HG03025 (cell line): Measurements from ENCODE around the gene VSTM2L.

Experiments used
- ATAC-seq: cut with Tn5 transposase; IDR thresholded peaks from one replicate; pipeline ENCODE4 v1.9.1; 2021; ENCODE audit warnings: mild to moderate bottlenecking, moderate library complexity; ENCODE audit not compliant: unreplicated experiment, low FRiP score

Gene VSTM2L

DNA sequence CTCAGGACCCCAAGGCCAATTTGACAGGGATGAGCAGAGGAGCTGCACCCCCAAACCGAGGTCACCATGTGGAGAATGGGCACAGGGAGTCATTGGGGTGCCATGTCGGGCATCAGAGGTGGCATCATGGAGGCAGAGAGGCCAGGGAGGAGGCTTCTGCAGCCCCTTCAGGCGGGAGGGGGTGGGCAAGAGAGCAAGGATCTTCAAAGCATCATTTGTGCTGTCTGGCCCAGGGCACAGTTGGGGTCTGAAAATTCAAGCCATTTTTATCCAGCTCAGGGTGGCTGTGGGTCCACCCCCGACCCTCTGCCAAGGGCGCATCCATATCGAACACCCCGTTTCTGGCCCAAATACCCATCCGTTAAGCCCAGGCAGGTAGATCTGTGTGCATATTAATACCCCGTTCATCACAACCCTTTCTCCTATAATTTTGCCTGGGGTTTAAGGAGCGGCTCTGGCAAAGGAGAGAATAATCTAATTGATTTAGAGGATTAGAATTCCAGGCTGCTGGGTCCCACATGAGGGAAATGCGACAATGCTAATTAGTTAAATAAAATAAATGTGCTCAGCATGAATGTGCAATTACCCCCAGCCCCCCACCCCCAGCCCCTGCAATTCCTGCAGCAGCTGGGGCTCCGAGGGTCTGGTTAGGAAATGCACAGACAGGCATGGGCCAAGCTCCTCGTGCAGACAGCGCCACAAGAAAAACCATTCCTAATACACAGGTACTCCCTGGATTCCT lies 31.9 kb downstream of the VSTM2L start:
- no peak for ATAC-seq

DNA sequence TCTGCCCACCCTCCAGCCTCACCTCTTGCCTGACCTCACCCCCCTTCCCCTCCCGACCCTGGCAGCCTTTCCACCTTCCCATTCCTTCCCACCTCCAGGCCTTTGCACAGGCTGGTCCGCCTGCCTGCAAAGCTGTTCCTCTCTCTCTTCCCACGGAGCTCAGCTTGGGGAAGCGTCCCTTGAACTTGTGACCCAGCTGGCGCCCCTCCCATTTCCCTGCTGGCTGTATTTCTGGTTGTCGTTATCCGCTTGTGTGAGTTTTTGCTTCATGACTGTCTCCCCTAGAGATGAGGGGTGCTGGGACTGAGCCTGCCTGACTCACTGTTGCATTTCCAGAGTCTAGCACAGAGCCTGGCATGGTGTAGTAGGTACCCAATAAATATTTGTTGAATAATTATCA lies 32.5 kb downstream of the VSTM2L start:
- no peak for ATAC-seq

DNA sequence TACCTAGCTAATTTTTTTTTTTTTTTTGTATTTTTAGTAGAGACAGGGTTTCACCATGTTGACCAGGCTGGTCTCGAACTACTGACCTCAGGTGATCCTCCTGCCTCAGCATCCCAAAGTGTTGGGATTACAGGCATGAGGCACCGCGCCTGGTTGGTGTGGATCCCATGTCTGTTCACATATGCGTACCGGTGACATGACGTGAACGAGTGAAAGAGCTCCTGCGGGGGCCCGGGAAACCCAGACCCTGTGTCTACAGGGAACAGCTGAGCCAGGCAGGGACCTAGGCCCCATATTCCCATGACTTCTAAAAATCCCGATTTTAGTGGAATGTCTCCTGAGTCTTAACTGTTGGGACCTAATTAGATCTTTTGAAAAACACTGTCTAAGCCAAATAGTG lies 33.1 kb downstream of the VSTM2L start:
- no peak for ATAC-seq

DNA sequence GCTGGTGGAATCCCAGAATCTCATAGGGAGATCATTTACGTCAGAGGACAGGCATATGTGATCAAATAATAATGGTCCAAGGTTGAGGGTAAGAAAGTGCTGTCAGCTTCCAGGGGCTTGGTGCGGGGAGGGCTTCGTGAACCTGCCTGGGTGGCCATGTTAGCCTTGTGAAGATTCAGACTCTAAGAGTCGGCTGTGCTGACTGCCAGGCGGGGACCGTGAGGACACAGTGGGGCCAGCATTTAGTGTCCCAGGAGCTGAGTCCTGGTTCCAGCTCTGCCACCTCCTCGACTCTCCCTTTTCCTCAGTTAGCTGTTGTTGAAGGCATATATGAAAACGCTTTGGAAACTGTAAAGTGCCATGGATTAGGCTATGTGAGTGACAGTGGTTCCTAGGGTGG lies 33.5 kb downstream of the VSTM2L start:
- no peak for ATAC-seq

DNA sequence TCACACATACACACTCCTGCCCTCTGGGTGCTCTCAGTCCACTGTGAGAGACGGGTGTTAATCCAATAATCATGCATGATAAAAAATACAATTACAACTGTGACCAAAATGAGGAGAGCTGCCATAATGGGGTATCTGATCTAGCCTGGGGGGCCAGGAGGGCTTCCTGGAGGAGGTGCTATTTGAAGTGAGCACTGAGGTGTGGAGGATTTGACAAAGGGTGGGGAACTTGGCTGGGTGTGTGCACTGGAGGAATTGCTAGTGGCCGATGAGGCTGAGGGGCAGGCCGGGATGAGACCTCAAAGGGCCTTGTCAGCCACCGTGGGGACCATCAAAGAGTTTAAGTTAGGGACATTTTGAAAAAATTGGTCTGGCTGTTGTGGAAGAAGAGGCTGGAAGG lies 34.8 kb downstream of the VSTM2L start:
- ATAC-seq, result no peak

DNA sequence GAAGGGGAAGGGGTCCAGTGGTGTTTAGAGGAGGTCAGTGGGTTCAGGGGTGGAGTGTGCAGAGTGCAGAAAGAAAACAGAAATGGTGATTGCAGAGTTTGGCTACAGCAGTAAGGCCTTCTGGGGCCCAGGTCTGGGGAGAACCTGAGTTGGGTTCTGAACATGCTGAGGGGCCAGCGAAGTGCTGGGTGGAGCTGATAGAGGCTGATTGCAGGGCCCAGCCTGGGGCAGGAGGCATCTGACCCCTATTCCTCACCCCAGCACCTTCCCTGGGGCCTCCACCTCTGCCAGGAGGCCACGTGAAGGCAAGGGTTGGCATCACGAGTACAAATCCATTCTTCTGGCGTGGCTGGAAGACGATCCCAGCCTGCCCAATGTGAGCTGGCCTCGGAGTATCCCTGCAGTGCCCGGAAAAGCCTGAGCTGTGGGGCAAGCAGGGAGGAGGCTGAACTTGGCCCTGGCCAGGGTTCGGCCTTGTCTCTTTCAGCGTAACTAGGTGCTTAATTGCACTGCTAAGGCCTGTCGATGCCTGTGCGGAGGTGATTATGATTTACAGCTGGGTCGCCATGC lies 35.3 kb downstream of the VSTM2L start:
- ATAC-seq, result no peak

DNA sequence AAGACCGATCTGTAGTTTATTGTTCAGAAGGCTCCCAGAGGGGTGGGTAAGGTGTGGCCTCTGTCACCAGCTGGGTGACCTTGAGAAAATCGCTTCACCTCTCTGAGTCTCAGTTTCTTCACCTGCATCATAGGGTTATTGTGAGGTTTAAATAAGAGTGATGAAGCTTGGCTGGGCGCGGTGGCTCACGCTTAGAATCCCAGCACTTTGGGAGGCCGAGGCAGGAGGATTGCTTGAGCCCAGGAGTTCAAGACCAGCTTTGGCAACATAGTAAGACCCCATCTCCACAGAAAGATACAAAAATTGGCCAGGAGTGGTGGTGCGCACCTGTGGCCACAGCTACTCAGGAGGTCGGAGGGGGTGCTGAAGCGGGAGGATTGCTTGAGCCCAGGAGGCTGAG lies 36.0 kb downstream of the VSTM2L start:
- no peak for ATAC-seq

DNA sequence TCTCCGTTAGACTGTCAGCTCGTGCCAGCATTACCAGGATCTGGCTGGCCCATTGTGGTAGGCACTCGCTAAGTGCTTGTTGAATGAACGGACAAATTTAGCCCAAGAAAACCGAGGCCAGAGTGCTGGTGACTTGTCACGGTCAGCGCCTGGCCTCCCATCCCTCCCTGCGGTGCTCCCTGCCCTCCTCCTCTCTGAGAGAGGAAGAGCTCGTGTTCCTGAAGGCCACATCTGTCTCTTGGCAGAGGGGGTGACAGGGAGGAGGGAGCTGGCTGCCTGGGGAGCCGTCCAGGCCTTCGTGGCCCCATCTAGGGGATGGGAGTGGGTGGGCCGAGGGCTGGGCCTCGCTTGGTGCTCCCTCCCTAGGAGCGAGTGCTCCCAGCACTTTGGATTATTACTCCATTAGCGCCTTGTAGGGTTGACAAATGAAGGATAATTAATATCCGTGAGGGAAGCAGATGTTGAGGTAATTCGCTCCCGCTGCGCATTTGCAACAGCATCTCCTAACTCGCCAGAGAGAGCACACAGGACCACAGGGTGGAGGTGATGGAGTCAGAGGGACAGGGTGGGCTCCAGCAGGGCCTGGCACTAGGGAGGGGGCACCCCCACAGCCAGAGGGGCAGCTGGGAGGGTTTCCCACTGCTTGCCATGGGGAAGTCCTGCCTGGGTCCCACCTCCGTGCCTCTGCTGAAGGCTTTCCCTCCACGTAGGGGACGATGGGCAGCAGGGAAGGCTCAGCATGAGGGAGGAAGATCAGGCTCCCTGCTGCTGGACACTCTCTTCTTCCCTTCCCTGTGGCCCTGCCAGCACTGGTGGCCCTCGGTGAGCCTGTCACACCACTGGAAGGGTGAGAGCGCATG lies 37.0 kb downstream of the VSTM2L start:
- no peak for ATAC-seq

DNA sequence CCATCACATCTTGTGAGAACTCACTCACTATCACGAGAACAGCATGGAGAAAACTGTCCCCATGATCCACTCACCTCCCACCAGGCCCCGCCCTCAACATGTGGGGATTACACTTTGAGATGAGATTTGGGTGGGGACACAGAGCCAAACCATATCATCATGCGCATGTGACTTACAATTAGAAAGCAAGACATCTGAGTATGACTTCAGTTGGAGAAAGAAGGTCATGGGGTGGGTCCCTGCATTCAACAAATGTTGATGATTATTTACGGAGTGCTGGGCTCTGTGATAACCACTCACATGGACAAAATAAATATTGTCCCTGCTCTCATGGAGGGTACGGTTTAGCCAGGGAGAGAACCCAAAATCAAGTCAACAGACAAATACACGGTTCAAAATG lies 37.9 kb downstream of the VSTM2L start:
- no peak for ATAC-seq

DNA sequence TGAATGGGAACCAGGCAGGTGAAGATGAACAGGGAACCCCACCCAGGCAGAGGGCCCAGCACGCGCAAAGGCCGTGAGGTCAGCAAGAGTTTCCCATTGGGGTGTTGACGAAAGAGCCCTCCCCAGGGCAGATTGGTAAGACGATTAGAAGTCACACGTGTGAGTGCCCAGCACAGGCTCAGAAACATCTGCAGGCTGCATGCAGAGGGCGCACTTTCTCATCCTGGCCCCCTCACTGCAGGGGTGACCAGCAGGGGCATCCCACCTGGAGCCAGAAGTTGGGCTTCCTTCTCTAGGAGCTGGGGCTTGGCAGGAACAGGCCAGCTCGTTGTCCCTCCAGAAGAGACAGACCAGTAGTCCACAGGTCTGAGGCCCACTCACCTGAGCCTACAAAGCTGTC lies 38.4 kb downstream of the VSTM2L start:
- ATAC-seq, result no peak

DNA sequence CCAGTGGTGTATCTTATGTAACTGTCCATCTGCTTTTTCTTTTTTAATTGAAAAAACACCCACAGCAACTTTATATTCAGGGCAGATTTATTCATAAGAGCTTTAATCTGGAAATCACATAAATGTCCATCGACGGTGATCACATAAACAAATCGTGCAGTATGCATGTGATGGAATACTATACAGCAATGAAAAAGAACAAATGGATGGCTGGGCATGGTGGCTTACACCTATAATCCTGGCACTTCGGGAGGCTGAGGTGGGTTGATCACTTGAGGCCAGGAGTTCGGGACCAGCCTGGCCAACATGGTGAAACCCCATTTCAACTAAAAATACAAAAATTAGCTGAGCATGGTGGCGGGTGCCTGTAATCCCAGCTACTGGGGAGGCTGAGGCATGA lies 39.1 kb downstream of the VSTM2L start:
- ATAC-seq, result no peak

DNA sequence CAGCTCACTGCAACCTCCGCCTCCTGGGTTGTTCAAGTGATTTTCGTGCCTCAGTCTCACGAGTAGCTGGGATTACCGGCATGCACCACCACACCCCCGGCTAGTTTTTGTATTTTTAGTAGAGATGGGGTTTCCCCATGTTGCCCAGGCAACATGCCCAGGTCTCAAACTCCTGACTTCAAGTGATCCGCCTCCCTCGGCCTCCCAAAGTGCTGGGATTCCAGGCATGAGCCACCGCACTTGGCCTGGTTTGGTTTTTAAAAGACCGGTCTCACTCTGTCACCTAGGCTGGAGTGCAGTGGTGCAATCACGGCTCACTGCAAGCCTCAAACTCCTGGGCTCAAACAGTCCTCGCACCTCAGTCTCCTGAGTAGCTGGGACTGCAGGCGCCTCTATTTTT lies 40.1 kb downstream of the VSTM2L start:
- ATAC-seq, result no peak

DNA sequence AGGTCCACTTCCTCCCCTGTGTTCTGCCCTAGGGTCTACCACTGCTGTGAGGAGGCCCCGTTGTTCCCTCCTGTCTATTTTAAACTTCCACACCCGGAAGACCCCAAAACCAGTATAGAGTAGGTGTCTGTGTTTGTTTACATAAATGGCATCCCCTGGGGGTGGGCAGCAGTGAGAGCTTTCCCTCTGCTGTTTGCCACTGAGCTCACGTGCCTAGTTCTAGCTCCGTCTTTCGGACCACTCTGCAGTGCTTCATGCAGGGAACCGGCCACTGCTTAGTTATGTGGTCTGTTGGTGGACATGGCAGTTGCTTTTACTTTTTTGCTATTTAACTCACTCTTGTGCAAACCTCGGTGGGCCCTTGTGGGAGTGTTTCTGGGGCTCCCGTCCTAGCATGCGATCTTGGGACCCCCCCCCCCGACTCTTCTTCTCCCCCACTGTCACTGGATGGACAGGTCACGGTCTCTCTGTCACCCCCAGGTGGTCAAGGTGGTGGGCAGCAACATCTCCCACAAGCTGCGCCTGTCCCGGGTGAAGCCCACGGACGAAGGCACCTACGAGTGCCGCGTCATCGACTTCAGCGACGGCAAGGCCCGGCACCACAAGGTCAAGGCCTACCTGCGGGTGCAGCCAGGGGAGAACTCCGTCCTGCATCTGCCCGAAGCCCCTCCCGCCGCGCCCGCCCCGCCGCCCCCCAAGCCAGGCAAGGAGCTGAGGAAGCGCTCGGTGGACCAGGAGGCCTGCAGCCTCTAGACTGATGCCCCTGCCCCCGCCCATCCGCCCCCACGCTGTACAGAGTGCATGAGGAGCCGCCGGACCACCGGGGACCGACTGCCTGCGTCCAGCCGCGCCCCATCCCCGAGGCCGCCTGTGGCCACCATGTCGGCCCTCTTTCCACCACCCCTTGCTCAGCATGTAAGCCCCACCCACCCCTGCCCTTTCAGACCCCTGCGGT lies 40.9 kb downstream of the VSTM2L start:
- ATAC-seq, result no peak

DNA sequence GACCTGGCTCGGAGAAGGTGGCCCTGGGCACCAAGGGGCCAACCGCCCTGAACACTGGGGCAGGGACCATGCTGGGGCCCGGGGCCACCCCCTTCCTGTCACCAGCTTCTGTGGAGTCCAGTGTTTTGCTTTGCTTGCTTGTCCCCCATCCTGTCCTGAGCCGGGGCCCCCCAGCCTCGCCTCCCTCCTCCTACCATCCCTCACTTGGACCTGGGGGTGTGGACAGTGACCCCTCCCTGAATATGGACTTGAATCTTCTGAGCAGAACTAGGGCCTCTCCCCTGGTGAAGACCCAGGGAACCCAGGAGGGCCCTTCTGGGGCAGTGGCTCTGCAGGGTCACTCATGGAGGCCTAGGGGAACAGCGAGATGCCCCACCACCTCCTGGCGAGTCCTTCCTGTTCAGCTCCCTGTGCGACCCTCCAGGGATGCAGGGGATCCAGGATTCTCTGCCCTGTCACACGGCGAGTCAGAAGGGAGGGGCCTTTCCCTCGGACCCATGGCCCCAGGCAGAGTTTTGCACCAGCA lies 41.6 kb downstream of the VSTM2L start:
- ATAC-seq, result no peak

DNA sequence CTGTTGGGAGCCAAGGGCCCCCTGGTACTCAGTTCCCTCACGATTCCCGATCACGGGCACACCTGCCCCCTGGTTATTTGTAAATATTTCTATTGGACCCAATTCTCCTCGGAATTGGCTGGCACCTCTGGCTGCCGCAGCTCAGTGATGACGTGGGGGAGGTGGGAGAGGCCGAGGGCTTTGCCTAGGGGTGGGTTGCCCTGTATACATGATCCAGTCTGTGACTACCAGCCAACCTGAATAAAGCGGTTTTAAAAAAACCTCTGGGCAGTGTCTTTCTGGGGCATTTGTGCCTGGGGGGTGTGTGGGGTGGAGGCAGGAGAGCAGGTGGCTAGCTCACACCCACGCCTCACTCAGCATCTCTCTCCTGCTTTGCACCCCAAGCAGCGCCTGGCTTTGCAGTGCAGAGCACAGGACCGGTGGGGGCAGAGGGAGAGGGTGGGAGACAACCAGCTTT lies 42.2 kb downstream of the VSTM2L start:
- no peak for ATAC-seq

DNA sequence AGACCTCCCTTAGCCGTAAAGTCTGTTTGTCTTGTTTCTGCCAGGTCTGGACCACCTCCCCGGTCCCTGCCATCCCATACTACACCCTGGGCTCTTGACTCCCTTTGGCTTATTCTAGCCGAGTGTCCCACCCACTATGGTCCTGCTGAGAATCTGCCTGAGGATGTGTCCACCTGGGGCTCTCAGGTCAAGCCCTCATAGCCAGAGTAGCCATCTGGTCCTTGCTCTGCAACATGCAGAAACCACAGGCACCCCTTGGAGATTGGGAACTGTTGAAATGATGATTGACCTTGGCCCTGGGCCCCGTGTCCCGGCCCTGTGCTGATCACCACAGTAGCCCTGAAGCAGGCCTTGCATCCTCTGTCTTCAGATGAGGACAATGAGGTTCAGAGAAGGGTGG lies 44.0 kb downstream of the VSTM2L start:
- no peak for ATAC-seq

DNA sequence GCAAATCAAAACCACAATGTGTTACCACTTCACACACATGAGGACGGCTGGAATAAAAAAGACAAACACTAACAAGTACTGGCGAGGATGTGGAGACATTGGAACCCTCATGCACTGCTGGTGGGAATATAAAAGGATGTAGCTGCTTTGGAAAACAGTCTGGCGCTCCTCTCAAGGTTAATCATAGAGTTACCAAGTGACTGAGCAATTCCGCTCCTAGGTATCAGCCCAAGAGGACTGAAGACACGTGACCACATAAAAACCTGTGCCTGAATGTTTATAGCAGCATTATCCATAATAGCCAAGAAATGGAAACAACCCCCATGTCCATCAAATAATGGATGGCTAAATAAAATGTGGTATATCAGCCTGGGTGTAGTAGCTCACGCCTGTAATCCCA lies 45.0 kb downstream of the VSTM2L start:
- no peak for ATAC-seq

DNA sequence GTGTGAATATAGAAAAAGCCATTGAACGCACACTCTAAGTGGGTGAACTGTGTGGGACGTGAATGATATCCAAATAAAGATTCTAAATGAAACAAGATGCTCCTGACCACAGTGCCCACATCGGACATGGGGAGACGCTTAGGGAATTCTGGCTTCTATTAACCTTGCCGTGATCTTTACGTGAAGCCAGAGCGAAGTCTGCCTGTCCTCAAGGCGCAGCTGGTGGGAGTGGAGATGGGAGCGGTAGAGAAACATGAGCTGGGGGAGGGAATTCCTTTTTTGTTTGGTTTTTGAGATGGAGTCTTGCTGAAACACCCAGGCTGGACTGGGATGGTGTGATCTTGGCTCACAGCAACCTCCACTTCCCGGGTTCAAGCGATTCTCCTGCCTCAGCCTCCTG lies 46.0 kb downstream of the VSTM2L start:
- no peak for ATAC-seq

DNA sequence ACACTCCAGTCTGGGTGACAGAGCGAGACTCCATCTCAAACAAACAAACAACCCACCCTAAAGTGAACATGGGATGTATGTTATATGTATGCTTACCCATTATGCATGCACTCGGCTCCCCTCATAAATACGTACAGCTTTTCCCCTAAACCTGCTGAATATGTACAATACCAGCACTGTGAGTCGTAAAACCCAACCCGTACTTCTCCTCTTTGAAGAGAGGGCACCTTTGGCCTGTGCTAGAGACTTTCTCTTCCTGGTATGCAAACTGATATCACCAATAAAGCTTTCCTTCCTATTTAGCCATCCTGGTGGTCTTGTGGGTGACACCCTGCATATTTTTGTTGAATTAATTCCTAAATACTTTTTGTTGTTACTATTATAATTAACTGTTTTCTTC lies 51.3 kb downstream of the VSTM2L start:
- ATAC-seq, result no peak

DNA sequence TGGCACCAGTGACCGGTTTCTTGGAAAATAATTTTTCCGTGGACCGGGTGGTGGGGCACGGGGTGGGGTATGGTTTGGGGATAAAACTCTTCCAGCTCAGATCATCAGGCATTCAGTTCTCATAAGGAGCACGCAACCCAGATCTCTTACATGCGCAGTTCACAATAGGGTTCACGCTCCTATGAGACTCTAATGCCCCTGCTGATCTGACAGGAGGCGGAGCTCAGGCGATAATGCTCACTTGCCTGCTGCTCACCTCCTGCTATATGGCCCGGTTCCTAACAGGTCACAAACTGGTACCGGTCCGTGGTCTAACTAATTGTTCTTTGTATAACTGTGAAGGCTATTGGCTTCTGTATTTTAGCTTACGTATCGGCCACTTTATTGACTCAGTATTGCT lies 51.7 kb downstream of the VSTM2L start:
- no peak for ATAC-seq
